ENCODE data around the gene ECE2. TPM values are rescaled to one million over a fixed set of nuclear protein-coding genes. Genes with fewer than 3 reads are reported as not detected.
A peak's percentile ranks its signal among the peaks of the same experiment; 100 is the strongest.

The ECE2 gene
- total RNA-seq, 1 donor from 2014 or later, result not detected

DNA sequence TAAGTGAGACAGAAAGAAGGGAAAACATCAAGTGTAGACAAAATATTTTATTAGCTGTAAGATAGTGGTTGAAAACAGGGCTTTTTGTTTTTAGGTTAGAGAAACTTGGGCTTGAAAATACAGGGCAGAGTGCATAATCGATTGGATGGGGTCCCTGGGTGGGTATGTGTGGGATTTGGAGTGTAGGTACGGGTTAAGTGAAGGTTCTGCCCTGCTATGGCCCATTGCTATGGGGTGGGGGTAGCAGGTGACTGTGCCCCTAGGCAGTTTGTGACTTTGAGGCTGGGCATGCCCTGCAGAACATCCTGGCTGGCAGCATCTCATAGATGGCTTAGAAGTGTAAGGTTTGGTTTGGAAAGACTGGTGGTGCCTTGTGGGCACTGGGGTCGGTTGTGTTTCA lies 57.9 kb downstream of the ECE2 start:
- H3K4me3 Mint-ChIP-seq, result no peak overlapping the region
- no peaks in the 10 kb centered on the region for H3K9me3 Mint-ChIP-seq
- peak overlapping the region; percentile 96 for H3K27ac Mint-ChIP-seq
- H3K36me3 Mint-ChIP-seq, result peaks cover 34% of the 10 kb centered on the region
- DNase-seq (ENCODE audit: low spot score in 2 of 2, unreplicated experiment in 2 of 2), result no peak
- TF ChIP-seq, protein P1, sequence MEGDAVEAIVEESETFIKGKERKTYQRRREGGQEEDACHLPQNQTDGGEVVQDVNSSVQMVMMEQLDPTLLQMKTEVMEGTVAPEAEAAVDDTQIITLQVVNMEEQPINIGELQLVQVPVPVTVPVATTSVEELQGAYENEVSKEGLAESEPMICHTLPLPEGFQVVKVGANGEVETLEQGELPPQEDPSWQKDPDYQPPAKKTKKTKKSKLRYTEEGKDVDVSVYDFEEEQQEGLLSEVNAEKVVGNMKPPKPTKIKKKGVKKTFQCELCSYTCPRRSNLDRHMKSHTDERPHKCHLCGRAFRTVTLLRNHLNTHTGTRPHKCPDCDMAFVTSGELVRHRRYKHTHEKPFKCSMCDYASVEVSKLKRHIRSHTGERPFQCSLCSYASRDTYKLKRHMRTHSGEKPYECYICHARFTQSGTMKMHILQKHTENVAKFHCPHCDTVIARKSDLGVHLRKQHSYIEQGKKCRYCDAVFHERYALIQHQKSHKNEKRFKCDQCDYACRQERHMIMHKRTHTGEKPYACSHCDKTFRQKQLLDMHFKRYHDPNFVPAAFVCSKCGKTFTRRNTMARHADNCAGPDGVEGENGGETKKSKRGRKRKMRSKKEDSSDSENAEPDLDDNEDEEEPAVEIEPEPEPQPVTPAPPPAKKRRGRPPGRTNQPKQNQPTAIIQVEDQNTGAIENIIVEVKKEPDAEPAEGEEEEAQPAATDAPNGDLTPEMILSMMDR (IDR thresholded peaks at IDR 0.05; ENCODE audit: unreplicated experiment), result no peak
- no peaks in the 10 kb centered on the region for H3K27me3 Mint-ChIP-seq (ENCODE audit: low read depth)
- H3K4me1 Mint-ChIP-seq, result peaks cover 20% of the 10 kb centered on the region

DNA sequence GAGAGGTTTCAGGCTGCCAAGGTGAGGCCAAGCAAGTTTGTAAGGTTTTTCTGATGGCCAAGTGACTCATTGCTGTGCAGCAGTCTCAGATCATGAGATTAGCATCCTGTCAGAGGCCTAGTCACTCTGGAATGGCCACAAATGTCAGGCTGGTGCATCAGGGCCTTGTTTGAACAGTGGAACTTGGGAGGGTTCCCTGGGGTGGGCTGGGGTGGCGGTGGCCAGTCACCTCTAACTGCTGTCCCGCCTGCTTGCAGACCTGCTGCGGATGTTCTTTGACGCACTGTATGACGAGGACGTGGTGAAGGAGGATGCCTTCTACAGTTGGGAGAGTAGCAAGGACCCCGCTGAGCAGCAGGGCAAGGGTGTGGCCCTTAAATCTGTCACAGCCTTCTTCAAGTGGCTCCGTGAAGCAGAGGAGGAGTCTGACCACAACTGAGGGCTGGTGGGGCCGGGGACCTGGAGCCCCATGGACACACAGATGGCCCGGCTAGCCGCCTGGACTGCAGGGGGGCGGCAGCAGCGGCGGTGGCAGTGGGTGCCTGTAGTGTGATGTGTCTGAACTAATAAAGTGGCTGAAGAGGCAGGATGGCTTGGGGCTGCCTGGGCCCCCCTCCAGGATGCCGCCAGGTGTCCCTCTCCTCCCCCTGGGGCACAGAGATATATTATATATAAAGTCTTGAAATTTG lies 58.8 kb downstream of the ECE2 start:
- TF ChIP-seq, protein P1 (IDR thresholded peaks at IDR 0.05; ENCODE audit: unreplicated experiment), result no peak
- no peak for DNase-seq (ENCODE audit: low spot score in 2 of 2, unreplicated experiment in 2 of 2)
- Mint-ChIP-seq H3K4me3 (peak overlapping the region; percentile 35), H3K27me3 (ENCODE audit: low read depth) (no peaks in the 10 kb centered on the region), H3K9me3 (no peaks in the 10 kb centered on the region), H3K36me3 (peaks cover 27% of the 10 kb centered on the region), H3K27ac (peak overlapping the region; percentile 96), H3K4me1 (peaks cover 25% of the 10 kb centered on the region)

DNA sequence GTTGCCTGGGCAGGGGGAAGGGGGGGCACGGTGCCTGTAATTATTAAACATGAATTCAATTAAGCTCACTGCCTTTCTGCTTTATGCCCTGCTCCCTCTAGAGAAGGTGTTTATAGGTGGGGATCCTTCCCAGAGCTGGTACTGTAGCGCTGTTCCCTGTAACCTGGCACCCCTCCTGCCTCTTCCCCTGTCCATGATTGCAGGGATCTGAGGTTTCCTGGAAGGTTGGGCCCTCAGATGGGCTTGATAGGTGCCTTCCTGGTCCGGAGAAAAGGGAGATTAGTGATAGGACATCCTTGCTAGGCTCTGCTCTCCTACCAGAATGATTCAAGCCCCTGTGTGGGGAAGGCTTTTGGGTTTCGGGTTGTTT lies 59.5 kb downstream of the ECE2 start:
- Mint-ChIP-seq H3K36me3 (peaks cover 23% of the 10 kb centered on the region), H3K27me3 (ENCODE audit: low read depth) (no peaks in the 10 kb centered on the region), H3K27ac (peak overlapping the region; percentile 96), H3K4me3 (peak overlapping the region; percentile 83), H3K9me3 (no peaks in the 10 kb centered on the region), H3K4me1 (peaks cover 25% of the 10 kb centered on the region)
- TF ChIP-seq, protein P1 (IDR thresholded peaks at IDR 0.05; ENCODE audit: unreplicated experiment), result no peak
- no peak for DNase-seq (ENCODE audit: low spot score in 2 of 2, unreplicated experiment in 2 of 2)

DNA sequence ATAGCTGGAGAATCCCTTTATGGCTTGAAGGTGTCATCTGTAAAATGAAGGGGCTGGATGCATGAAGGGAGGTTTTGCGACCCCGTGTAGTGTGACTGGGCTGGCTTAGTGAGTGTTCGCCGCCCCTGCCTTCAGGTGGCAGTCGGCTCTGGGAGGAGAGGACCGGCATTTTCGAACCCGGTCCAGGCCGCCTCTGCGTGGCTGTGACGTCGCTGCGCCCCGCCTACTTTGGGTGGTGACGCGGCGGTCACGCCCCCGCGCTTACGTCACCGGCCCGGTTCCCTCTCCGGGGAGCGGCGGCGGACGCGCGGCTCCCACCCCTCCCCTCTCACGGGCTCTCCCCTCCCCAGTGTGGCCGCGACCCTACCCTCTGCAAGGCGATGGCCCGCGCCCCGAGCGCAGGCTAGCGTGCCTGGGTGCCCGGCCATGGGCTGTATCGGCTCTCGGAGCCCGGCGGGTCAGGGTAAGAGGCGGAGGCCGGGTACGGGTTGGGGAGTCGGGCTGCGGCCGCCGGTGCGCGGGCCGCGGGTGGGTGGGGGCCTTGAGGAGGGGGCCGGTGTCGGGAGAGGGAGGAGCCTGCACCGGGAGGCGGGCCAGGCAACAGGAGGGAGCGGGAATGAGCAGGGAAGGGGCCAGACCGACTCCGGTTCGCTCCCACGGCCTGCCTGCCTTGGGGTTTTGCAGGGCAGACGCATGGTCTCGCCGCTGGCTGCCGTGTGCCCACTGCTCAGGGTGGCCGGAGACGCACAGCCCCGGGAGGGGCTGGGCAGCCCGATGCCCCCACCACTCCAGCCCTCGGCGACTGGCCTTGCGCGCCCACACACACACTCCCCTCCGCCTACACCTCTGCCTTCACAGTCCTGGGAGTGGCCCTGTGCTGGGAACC lies 60.1 kb downstream of the ECE2 start:
- no peaks in the 10 kb centered on the region for H3K9me3 Mint-ChIP-seq
- no peaks in the 10 kb centered on the region for H3K27me3 Mint-ChIP-seq (ENCODE audit: low read depth)
- peaks cover 20% of the 10 kb centered on the region for H3K36me3 Mint-ChIP-seq
- H3K4me1 Mint-ChIP-seq, result peaks cover 25% of the 10 kb centered on the region
- TF ChIP-seq, protein P1 (IDR thresholded peaks at IDR 0.05; ENCODE audit: unreplicated experiment), result no peak
- peak overlapping the region; percentile 96 for H3K27ac Mint-ChIP-seq
- peak overlapping the region; percentile 83 for H3K4me3 Mint-ChIP-seq
- peak; percentile 82 to 95 for DNase-seq (ENCODE audit: low spot score in 2 of 2, unreplicated experiment in 2 of 2)

DNA sequence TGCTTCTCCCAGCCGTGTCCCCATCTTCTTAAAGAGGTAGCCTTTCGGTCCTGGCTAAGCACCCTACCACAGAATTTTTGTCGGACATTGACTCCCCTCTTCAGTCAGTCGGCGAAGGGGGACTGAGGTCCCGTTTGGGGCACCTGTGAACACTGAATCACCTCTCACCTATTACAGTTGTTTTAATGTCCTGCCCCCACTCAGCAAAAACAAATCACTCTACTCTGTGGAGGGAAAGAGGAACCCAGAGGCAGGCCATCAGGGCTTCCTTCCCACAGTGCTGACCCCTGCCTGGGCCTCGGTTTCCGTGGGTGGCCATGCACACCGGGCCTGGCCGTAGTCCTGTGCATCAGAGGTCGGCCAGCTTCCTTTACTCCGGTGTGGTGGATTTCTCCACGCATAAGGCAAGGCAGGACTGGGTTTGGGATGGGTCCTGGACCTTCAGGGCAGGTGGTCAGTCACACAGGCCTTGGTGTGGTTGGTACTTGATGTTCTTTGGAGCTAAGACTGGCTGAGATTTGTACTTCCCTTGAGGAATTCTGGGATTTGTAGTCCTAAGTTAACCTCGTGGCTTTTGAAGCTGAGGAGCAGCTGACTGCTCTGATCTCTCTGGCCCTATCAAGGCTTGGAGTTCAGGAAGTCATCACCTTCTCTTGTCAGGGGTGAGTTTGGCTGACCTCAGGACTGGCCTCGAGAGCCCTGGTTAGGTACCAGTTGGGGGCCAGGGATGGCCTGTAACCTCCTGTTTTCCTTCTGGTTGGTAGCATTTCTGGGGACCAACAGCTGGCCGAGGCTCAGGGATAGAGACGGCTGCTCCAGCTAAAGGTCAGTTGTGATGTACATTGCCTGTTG lies 61.0 kb downstream of the ECE2 start:
- TF ChIP-seq, protein P1 (IDR thresholded peaks at IDR 0.05; ENCODE audit: unreplicated experiment), result no peak
- Mint-ChIP-seq H3K4me3 (peak overlapping the region; percentile 83), H3K27me3 (ENCODE audit: low read depth) (no peaks in the 10 kb centered on the region), H3K36me3 (peaks cover 12% of the 10 kb centered on the region), H3K9me3 (no peaks in the 10 kb centered on the region), H3K27ac (peak overlapping the region; percentile 96), H3K4me1 (peaks cover 25% of the 10 kb centered on the region)
- DNase-seq (ENCODE audit: low spot score in 2 of 2, unreplicated experiment in 2 of 2), result no peak

All from mesothelial cell of epicardium (in vitro differentiated cells).